KG1 (cell line): ENCODE results near the gene POC1A.

Experiments
- DNase-seq: peaks from one replicate; lab custom pipeline; 2025; lab: John Stamatoyannopoulos, UW

Gene POC1A

GRCh38 chr3:52126500-52126899 is 27.7 kb downstream of the POC1A start:
- DNase-seq: no peak

GRCh38 chr3:52126036-52126435 is 28.2 kb downstream of the POC1A start:
- no peak for DNase-seq

GRCh38 chr3:52124766-52125165 is 29.5 kb downstream of the POC1A start:
- DNase-seq: no peak

- DNase-seq: no peak
Observed at GRCh38 chr3:52124126-52124525, 30.1 kb downstream of the POC1A start.

- DNase-seq: peak; percentile 27
Observed at GRCh38 chr3:52123106-52123725, 31.0 kb downstream of the POC1A start.

- no peak for DNase-seq
Observed at GRCh38 chr3:52122491-52122890, 31.7 kb downstream of the POC1A start.

- DNase-seq: peak; percentile 55
Observed at GRCh38 chr3:52121813-52122212, 32.4 kb downstream of the POC1A start.

GRCh38 chr3:52121464-52121805 is 32.8 kb downstream of the POC1A start:
- DNase-seq: peak; percentile 66

- DNase-seq: peak; percentile 66
Observed at GRCh38 chr3:52120556-52121463, 33.4 kb downstream of the POC1A start.

GRCh38 chr3:52119826-52120225 is 34.4 kb downstream of the POC1A start:
- no peak for DNase-seq

- no peak for DNase-seq
Observed at GRCh38 chr3:52119099-52119498, 35.1 kb downstream of the POC1A start.

- DNase-seq: no peak
Observed at GRCh38 chr3:52118156-52118875, 35.9 kb downstream of the POC1A start.

GRCh38 chr3:52117537-52117936 is 36.7 kb downstream of the POC1A start:
- DNase-seq: no peak

- no peak for DNase-seq
Observed at GRCh38 chr3:52112056-52112455, 42.2 kb downstream of the POC1A start.

GRCh38 chr3:52110502-52110901 is 43.7 kb downstream of the POC1A start:
- DNase-seq: no peak

GRCh38 chr3:52109611-52110301 is 44.5 kb downstream of the POC1A start:
- no peak for DNase-seq

- DNase-seq: no peak
Observed at GRCh38 chr3:52108302-52109232, 45.7 kb downstream of the POC1A start.

GRCh38 chr3:52106951-52107611 is 47.1 kb downstream of the POC1A start:
- no peak for DNase-seq

GRCh38 chr3:52104684-52105640 is 49.3 kb downstream of the POC1A start:
- no peak for DNase-seq
